ENCODE data around the gene ELFN1. TPM values are rescaled to one million over a fixed set of nuclear protein-coding genes. Genes with fewer than 3 reads are reported as not detected.

The ELFN1 gene
- total and polyA plus RNA-seq, 9 of the 15 experiments (the other 6 are each of a cell fraction or from before 2014, with no cell fraction given) = 0.04 to 0.64 (median 0.18) TPM; not detected in 2

DNA sequence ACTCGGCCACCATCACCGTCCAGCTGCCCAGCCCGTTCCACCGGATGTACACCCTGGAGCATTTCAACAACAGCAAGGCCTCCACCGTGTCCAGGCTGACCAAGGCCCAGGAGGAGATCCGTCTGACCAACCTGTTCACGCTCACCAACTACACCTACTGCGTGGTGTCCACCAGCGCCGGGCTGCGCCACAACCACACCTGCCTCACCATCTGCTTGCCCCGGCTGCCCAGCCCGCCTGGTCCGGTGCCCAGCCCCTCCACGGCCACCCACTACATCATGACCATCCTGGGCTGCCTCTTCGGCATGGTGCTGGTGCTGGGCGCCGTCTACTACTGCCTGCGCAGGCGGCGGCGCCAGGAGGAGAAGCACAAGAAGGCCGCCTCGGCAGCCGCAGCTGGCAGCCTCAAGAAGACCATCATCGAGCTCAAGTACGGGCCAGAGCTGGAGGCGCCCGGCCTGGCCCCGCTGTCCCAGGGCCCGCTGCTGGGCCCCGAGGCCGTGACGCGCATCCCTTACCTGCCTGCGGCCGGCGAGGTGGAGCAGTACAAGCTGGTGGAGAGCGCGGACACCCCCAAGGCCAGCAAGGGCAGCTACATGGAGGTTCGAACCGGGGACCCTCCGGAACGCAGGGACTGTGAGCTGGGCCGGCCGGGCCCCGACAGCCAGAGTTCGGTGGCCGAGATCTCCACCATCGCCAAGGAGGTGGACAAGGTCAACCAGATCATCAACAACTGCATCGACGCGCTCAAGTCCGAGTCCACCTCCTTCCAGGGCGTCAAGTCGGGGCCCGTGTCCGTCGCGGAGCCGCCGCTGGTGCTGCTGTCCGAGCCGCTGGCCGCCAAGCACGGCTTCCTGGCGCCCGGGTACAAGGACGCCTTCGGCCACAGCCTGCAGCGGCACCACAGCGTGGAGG lies 75.8 kb downstream of the ELFN1 start:
- no peaks in the 10 kb centered on the region for H3K36me3 ChIP-seq (ENCODE audit: control insufficient read depth, insufficient read depth, low read length)
- intact Hi-C loops (cut with micrococcal nuclease) (no loop called here), in situ Hi-C loops (cut with MboI) (no loop called here)
- no peak overlapping the region for H3K4me2 ChIP-seq (ENCODE audit: insufficient read depth, low read length)
- H3K4me1 ChIP-seq (replicated peaks in 1 of 2; ENCODE audit: control insufficient read depth in 2 of 2, insufficient read depth in 2 of 2, low read length in 2 of 2) = peaks cover 9 to 90% of the 10 kb centered on the region in 2 experiments; a peak in 3 of 5 replicates
- no peak overlapping the region for H3K27ac ChIP-seq (ENCODE audit: extremely low read depth, low read depth, low read length)
- H3K4me3 ChIP-seq = no peak overlapping the region
- no TSS peak for BruUV-seq (replicated peaks)
- POLR2A ChIA-PET = interaction anchor here (0.6 kb wide), 1 partner anchor 75 kb away, joined by 3 read pairs; no protein-coding TSS in a partner anchor
- TF ChIP-seq NCOA6 (IDR thresholded peaks at IDR 0.05) (no peak), TARDBP (IDR thresholded peaks at IDR 0.05) (no peak), YBX1 (IDR thresholded peaks at IDR 0.05) (no peak), ZBTB33 (CRISPR knock-in tag; IDR thresholded peaks at IDR 0.05) (0 out of 2 replicates have a peak, but pooled peaks have one; percentile 36), SMAD4 (CRISPR knock-in tag; conservative IDR thresholded peaks at IDR 0.05) (no peak)
- no peak for FAIRE-seq
- H3K27me3 ChIP-seq (ENCODE audit: control insufficient read depth in 2 of 2, insufficient read depth in 2 of 2, low read length in 2 of 2) = peaks cover 10 to 29% of the 10 kb centered on the region in 2 experiments; a peak in 3 of 5 replicates
- no peak overlapping the region for H3K9ac ChIP-seq (ENCODE audit: insufficient read depth in 1 of 2, low read depth in 2 of 2, low read length in 2 of 2)
- no peak for ATAC-seq
- WGBS (ENCODE audit: insufficient coverage, low coverage, missing lambda C conversion rate) = 74% methylated on average over 60 of the region's 72 CpGs
- H4K20me1 ChIP-seq (replicated peaks; ENCODE audit: control insufficient read depth, insufficient read depth, low read length) = no peaks in the 10 kb centered on the region
- peaks cover 11% of the 10 kb centered on the region for H3K79me2 ChIP-seq (ENCODE audit: control insufficient read depth, insufficient read depth, low read length)
- H3K9me3 ChIP-seq (replicated peaks; ENCODE audit: control insufficient read depth, insufficient read depth, low read depth, low read length) = no peaks in the 10 kb centered on the region
- no peaks in the 10 kb centered on the region for H3K9me1 ChIP-seq (ENCODE audit: control insufficient read depth, insufficient read depth, low read length)
- CTCF ChIA-PET (ENCODE audit: low intra/inter-chr PET ratio) = no interaction called here
- DNase-seq (ENCODE audit: extremely low read depth in 1 of 4, low spot score in 3 of 4) = no peak
- H2AFZ ChIP-seq (ENCODE audit: low read depth, low read length) = no peak overlapping the region
